GM21381 (cell line): Measurements from ENCODE around the gene RUVBL1.

Experiments
- ATAC-seq: cut with Tn5 transposase; IDR thresholded peaks from one replicate; pipeline ENCODE4 v1.9.1; 2021; ENCODE audit warnings: mild to moderate bottlenecking, moderate library complexity; ENCODE audit not compliant: unreplicated experiment

The RUVBL1 gene

DNA sequence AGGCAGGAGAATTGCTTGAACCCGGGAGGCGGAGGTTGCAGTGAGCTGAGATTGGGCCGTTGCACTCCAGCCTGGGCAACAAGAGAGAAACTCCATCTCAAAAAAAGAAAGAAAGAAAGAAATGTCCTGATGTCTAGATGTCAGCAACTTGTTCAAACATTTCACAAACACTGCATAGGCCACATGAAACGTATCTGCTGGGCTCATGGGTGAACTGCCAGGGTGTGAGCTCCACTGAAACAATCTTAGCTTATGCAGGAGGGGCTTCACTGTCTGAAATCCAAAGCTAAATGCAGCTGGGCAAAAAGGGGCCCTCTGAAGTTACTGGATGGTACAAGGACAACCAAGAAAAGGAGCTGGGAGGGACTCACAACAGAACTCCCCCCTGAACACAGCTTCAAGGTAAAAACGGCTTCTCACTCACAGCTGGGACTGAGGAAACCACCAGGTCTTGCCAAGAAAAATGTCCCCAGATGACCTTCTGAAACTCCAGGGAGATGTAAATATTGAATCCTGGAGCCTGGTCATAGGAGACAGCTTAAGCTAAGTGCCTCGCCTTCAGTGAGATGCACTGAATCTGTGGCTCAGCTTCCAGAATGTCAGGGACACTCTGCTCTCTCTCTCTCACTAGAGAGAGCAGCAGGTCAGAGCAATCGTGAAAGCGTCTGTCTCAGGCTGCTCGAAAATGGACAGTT, 39.5 kb downstream of the RUVBL1 start:
- ATAC-seq = no peak

DNA sequence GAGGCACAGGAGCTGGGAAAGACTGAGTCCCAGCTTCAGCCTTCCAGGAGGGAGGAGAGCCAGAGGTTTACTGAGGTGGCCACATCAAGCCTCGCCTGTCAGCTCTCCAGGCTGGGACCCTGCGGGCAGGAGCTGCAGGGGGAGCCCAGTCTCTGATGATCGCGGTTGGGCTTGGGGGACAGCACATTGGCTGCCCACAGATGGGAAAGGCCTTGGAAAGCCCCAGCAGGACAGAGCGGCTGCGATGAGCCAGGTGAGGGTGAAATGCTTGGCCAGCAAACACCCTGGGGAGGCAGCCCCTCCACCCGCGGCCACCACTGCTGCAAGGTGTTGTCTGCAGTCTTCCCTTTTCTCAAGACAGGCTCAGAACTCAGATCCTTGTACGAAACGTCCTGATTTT, 40.2 kb downstream of the RUVBL1 start:
- ATAC-seq = no peak

DNA sequence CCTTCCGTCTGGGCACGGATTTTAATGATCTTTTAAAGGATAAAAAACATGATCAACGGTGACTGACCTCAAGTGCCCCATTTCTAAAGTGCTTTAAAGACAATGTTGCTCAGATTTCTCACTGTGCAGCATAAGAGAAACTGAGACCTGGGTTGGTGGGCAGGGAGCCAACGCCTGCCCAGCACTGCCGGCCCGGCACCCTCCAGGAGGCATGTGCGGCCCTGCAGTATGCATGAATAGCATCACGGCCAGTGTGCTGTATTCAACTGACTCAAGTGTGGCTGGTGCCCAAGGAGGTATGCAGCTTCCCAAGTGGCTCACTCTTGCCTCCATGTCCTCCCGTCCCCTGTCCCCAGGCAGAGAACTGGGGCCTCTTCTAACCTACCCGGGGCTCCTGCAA, 41.1 kb downstream of the RUVBL1 start:
- ATAC-seq = no peak

DNA sequence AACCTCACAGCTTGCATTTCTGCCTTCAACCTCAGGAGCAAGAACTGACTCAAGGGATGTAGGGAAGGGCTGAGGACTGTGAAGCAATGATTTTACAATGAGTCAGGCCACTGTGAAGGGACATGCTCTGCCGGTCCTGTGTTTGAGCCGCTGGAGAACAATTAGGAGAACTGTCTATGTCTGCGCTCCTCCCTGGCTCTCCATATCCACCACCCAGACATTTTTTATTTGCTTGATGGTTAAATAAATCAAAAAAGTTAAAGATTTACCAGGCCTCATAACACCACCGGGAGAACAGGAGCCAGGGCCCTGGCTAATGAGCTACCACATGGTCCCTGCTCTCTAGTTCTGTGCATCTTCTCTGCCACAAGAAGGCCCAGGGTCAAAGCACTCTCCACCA, 41.8 kb downstream of the RUVBL1 start:
- ATAC-seq = no peak

DNA sequence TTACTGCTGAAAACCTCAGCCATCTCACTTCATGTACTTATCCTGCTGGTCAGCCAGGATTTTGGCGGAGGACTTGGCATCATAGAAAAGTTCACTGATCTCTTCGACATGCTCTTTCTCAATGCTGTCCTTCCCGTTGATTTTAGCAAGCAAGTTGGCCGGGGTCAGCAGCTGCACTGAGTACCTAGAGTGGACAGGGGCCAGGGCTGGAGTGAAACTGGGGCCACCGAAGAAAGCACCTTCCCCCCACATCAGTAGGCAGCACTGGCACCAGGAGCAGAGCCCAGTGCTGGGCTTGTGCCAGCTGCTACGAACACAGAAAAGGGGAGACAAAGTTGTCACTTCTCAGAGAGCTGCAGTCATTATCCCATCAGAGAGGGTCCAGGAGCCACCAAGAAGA, 42.4 kb downstream of the RUVBL1 start:
- ATAC-seq = no peak

DNA sequence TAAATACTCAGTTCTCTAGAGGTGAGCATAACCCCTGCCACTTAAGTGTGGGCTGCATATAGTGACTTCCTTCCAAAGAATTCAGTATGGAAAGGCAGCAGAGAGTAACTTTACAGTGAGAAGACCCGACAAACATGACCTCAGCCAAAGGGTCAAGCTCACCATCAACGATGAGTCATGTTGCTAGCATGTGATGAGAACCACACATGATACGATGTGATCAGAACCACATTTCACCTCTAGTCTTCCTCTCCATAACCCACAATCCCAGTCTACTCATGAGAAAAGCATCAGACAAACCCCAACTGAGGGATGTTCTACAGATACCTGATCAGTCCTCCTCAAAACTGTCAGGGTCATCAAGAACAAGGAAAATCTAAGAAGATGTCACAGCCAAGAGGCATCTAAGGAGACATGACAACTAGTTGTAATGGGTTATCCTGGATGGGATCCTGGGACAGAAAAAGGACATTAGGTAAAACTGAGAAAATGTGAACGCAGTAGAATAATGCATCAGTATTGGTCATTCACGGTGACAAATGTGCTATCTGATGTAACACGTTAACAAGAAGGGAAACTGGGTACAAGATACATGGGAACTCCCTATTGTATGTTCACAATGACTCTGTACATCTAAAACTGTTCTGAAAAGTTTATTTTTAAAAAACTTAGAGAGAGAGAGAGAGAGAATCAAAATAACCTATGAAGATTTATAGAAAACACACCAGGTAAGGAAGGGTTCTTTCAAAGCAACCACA, 43.1 kb downstream of the RUVBL1 start:
- ATAC-seq = no peak

DNA sequence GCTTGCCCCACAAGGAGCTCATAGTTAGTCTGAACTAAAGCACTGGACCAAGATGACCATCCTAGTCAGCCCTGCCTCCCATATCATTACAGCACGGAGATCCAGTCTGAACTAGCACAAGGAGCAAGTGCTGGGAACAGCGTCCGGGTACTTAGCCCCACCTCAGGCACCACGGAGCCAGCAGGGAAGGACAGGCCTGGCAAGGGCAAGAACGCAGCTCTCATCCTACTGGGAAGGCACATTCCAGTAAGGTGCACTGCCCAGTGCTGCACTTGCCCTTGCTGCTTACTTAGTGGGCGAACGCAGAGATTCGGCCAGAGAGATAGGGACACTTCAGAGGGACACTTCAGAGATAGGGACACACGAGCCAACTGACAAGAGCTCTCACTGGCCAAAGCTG, 43.8 kb downstream of the RUVBL1 start:
- ATAC-seq = no peak

DNA sequence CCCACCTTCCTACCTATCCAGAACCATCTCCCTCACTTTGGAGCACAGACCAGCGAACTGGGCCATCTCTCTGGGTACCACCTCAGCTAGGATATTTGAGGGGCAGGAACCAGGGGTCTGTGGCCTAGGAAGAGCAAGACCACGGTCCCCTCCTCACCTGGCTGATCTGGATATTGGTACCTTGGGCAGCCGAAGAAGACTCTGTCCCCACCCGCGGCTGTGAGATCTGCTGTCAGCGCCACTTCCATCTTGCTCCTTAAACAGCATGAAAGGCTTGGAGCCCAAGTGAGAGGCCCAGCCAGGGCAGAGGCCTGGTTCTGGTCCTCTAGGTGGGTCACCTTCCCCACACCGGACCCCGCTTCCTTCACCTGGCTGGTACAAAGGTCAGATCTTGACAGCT, 44.7 kb downstream of the RUVBL1 start:
- no peak for ATAC-seq

DNA sequence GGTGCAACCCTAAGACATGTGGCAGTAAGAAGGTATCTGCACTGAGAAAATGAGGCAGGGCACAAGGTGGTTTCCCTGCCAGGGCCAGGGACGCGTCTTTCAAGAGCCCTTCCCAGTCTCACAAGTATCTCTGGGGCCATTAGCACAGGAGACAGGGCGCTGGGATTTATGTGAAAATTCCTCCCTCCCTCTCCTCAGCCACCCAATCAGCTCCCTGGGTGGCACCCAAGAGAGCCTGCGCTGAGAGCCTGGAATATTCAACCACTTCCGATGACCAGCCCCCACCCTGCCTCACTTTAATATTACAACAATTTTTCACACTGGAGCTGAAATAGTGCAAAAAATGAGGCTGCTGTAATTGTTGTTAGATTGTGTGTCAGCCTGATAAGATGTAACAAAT, 45.3 kb downstream of the RUVBL1 start:
- ATAC-seq = no peak

DNA sequence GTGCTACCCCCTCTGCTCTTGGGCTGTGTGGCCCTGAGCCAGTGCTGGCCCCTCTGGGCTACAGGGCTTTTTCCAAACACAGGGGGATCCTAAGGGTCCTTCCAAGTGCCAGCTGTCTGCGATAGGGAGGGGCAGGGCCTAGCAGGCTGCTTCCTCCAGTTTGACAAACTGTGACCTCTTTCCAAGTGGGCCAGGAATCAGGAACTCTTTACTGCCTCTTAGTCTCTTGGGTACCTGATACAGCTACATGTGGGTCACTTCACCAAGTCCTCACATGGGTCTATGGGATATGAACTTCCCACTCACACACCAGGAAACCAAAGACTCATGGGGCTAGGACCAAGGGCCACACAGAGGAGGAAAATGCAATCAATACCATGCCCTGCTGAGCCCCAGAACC, 45.9 kb downstream of the RUVBL1 start:
- ATAC-seq = no peak

DNA sequence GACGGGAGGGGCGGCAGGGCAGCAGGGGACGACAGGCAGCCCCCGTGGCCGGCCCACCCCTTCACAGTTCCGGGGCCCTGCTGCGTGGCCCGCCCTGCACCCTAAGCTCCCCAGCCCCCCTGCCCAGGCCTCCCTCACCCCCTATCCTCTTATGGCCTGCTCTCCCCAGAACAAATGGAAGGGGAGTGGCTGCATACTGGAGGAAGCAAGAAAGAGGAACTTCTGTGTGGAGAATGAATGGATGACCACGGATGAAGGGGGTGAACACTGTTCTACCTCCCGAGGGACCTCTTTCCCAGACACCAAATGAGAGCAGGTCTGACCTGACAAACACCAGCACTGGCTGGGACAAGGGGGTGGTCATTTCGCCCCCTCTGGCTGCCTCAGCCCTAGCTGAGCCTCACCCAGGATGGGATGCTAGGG, 46.4 kb downstream of the RUVBL1 start:
- ATAC-seq = no peak

DNA sequence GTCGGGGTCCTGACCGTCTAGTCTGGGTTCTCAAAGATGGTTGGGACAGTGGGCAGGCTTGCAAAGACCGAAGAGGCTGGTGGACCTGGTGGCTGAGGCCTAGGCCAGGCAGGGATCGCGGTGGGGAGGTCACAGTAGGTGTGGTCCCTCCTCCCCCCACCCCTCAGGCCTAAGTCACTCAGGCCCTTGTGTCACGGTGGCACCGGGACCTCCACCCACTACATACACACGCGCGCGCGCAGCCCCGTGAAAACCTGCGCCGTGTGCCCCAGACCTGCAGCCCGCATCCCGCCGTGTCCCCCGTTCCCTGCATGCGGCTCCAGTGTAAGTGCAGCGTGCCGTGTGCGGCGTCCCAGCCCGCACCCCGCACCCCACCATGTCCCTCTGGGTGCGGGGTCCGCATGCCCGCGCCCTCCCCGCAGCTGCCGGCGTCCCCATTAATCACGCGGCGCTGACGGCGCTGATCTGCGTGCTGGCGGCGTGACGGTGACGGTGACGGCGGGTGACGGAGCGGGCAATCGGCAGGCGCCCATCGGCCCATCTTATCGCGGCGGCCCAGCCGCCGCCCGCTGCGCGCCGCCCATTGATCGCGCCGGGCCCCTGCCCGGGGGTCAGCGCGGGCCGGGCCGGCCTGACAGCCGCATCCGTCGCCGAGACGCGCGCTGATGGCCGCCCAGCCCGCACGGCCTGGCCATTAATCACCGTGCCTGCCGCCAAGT, 47.0 kb downstream of the RUVBL1 start:
- ATAC-seq = no peak

DNA sequence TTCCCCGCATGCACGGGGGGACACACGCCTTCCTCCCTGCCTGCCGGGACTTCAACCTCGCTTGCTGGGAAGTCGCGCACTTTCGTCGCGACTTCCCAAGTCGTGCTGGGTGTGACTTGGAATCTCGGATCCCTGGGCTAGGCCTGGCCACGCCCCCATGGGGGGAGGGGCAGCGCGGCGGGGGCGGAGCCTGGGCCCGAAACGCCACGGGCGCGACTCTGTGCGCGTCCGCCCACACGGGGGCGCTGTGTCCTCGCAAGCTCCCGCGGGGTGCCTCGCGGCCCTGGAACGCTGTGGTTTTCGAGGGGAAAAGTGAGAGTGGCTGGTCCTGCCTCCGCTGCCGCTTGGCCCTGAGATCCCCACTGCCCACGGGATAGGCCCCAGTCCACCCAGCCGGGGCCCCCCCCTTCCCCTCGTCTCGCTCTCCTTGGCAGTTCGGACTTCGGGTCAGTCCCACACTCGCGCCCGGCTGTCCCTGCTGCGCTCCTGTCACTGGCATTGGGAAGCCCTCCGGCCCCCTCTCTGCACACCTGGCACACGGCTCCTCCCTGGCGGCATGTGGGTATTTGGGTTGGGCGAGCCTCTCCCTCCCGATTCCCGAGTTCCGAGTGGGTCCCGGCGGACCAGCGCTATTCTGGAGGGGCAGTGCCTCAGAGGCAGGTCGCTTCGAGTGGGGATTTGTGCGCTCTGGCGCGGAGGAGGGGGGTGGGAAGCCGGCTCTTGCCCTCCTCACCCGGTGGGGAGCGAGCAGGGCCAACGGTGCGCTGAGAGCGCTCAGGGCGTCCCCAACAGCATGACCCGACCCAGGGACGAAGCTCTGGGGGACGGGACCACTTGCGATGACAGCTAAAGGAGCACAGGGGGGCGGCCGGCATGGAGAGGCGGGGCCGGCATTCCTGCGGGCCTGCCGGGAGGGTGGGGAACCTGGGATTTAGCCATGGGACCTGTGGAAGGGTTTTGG, 47.8 kb downstream of the RUVBL1 start:
- ATAC-seq = peak; percentile 60

DNA sequence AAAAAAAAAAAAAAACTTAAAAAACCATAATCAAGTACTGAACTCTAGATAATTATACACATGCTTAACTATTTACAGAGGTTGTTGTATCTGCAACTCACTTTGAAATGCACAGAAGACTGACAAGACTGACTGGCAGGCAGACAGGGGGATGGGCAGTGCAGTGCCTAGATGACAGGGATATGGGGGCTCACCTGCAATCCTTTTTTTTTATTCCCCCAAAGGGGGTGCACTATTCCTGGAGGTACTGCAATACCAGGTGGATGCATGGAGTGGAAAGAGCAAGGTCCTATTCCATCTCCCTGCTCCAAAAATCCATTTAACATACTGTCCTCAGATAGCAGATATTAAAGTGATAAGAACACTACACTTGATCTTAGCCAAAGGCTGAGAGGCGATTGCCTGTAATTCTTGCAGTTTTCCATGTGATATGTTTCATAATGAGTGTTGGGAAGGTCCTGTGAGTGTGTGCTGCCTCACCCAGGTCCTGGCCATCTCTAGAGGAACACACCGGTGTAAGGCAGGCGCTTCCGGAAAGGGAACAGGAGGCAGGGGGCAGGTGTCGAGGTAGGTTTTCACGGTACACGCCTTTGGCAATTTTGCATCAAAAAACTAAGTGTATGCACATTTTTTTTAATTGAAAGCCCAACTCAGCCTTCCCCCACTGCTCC, 48.6 kb downstream of the RUVBL1 start:
- no peak for ATAC-seq

DNA sequence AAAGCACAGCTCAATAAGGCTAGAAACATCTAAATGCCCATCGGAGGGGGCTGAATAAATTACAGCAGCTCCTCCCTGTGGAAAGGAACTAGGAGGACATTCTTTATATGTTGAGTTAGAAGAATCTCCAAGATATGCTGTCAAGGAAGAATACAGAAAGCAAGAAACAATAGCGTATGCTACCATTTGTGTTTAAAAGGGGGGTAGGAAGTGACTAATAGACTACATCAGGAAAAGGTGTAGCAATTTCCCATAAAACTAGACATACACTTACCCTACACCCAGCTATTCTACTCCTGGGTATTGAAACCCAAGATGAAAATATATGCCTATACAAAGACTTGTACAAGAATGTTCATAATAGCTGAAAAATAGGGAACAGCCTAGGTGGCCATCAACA, 49.8 kb downstream of the RUVBL1 start:
- ATAC-seq = no peak

DNA sequence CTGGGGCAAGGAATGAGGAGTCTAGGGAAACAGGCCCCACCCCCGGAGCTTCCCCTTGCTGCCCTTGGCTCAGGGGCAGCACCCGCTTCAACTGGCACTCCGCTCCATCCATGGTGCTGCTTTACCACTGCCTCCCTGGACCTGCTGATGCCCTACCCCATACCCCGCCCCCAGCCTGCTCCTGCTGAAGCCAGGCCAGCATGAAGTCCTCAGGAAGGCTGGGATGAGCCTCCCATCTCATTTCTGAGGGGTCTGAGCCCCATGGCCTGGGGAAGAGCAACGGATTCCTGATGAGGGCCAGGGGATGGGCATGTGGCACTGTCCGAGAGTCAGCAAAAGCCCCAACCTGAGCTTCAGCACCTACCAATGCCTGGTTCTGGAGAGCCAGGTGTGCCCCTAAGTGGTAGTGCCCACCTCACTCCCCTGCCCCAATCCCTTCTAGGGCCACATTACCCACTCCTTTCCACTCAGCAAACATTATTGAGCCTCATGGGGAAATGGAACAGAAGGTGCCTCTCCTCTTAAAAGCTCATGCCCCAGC, 50.4 kb downstream of the RUVBL1 start:
- no peak for ATAC-seq

DNA sequence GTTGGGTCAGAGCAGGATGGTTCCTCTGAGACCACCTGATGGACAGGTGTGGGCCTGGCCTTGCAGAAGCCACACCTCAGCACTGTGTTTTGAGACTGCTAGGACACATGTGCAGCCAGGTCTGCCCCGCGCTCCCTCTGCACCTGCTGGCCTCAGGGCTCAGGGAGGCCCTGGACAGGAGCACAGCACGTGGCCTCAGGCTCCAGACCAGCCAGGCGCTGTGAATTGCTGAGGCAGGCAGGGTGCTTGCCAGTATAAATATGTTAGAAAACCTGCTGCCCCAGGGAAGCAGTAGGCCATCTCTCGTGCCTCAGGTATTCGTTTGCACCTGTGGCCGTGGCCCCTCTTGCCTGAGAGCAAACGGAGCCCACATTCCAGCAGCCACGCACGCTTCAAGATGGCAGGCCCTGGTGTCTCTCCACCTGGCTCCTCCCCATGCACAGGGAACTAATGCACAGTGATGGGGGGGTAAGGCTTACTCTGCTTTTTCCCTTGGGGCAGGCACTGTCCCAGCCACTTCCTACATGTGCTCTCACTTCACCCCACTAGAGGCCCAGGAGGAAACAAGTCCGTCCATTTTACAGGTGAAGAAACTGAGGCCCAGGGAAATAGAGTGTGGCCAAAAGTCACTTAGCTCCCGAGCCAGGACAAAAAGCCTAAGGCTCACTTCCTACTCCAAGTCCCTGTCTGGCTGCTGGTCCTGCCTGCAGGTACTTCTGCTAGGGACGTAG, 51.0 kb downstream of the RUVBL1 start:
- ATAC-seq = no peak

DNA sequence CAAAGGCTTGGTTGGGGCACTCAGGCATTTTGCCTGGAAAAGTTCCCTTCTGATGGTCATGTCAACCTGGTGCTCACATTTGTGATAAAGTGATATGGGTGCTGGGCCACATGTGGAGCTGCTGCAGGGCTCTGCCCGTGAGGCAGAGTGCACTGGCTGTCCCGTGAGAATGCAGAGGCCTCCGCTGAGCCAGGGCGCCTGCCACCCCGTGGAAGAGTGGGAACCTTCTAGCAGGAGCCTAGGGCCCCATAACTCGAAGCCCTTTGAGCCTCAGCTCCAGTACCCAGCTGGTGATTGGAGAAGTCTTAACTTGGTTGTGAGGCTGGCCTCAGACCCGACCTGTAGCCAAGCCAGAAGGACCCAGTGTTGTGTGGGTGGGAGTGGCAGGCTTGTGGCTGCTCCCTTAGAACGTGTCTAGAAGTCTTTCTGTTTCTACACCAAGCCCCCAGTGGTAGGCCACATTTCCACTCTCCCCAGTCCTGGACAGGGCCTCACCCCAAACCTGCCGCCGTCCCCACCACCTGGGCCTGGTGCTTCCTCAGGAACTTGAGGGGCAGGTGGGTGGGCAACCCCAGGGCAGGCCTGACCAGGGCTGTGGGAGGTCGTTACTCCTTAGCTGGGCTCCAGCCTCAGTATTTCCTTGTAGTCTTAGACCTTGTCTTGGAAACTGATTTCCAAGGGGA, 51.7 kb downstream of the RUVBL1 start:
- no peak for ATAC-seq
